Measurements from ENCODE around the gene TBCE.
"Not testable (repeated sequence)": the region's sequence is repeated elsewhere in the genome, so short reads cannot be mapped to it uniquely, and the experiment has no call there.

Gene TBCE

DNA sequence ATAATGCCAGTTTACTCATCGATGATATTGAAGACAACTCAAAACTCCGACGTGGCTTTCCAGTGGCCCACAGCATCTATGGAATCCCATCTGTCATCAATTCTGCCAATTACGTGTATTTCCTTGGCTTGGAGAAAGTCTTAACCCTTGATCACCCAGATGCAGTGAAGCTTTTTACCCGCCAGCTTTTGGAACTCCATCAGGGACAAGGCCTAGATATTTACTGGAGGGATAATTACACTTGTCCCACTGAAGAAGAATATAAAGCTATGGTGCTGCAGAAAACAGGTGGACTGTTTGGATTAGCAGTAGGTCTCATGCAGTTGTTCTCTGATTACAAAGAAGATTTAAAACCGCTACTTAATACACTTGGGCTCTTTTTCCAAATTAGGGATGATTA lies 25.2 kb upstream of the TBCE start:
- DNase-seq, result no peak
- intact Hi-C loops (cut with DNase I), result no loop called here

DNA sequence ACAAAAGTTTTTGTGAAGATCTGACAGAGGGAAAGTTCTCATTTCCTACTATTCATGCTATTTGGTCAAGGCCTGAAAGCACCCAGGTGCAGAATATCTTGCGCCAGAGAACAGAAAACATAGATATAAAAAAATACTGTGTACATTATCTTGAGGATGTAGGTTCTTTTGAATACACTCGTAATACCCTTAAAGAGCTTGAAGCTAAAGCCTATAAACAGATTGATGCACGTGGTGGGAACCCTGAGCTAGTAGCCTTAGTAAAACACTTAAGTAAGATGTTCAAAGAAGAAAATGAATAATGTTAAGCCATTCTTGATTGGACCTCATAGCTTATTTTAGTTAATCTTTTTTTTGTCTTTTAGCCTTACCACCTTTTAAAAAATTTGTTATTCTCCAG lies 24.8 kb upstream of the TBCE start:
- DNase-seq, result no peak
- intact Hi-C loops (cut with DNase I), result no loop called here

DNA sequence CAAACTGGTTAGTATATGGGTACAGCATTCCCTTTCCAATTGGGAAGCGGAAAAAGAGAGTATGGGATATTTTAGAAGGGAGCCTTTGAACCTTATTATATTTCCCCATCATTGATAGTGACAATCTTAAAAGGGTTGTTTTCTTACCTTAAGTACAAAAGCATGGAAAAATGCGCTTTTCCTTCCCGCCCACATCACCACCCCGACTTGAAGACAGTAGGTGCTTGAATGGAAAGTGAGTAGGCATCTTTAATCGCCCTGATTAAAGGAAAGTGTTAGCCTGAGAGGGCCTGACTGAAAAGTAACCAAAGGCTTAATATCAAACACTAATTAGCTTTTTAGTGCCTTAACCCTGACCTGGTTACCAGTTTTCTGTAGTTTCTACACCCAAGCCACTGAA lies 23.5 kb upstream of the TBCE start:
- DNase-seq, result peak in 15 of 42 donors; percentile 10 to 65 (median 30)
- intact Hi-C loops (cut with DNase I), result no loop called here

DNA sequence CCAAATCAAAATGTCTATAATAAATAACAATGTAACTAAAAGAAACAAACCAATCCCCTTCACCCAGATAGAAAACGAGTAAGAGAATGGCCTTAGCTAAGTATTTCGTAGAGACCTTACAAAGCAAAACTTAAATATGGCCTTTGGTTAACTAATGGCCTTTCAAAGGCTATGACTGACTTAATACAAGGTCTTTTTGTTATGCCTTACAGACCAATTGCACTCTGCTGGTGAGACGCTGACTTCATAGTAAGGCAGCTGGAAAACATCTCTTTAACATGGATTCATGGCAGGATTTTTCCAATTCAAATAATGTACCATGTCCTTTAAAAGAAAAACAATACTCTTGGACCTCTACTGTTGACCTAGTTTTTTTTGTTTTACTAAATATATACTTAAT lies 15.8 kb upstream of the TBCE start:
- no peak for DNase-seq
- intact Hi-C loops (cut with DNase I), result no loop called here

DNA sequence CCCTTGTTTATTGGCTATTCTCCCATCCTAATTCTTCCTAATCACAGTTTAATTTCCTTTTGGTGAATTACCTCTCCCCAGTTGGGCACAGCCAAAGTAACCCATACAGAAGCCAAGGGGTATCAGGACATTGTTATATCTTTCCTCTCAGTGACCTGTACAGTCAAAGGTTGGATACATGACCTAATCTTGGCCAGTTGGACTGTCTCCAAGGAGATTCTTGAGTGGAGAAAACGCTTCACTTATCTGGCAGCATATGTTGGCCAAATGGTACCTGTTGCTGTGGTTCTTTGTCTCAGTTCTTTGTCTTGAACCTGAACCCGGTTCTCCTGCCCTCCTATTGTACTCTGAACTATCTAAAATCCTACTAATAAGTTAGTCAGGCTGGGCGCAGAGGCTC lies 15.3 kb upstream of the TBCE start:
- DNase-seq, result no peak
- intact Hi-C loops (cut with DNase I), result no loop called here

DNA sequence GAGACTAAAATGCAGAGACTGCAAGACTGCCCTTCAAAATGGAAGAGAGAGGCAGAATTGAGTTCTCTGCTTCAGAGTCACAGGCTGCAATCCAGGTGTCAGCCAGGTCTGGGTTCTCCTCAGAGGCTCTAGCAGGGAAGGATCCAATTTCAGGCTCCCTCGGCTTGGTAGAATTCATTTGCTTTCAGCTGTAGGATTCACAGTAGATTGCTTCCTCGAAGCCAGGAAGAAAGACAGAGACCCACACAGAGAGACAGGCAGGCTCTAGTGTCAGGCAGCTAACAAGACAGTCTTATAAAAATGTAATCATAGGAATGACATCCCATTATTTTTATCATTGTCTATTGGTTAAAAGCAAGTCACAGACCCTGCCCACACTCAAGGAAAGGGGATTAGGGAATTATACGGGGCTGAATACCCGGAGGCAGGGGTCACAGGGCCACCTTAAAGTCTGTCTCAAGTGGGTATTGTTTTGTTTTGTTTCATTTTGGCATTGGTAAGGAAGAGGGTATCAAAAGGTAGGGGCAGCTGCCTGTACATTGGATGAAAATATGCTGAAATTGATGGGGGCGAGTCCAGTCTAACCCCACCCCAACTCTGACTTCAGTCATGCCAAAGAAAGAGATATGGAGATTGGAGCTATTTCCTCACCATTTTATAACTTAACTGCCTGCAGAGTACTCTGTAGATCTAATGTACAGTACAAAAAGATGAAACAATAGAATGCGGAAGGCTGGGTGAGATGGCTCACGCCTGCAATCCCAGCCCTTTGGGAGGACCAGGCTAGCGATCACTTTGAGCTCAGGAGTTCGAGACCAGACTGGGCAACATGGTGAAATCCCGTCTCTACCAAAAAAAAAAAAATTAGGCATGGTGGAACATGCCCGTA lies 9.5 kb upstream of the TBCE start:
- intact Hi-C loops (cut with DNase I), result no loop called here
- DNase-seq, result peak in 1 of 42 donors; percentile 9

DNA sequence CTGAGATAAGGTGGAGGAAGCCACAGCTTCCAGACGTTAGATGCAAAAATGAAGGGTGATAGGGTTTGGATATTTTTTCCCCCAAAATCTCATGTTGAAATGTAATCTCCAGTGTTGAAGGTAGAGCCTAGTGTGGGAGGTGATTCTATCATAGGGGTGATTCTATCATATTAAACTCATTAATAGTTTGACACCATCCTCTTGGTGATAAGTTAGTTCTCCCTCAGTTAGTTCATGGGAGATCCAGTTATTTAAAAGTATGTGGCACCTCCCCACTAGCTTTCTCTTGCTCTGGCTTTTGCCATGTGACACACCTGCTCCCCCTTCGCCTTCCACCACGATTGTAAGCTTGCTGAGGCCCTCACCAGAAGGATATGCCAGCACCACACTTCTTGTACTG lies 8.3 kb upstream of the TBCE start:
- intact Hi-C loops (cut with DNase I), result no loop called here
- no peak for DNase-seq

DNA sequence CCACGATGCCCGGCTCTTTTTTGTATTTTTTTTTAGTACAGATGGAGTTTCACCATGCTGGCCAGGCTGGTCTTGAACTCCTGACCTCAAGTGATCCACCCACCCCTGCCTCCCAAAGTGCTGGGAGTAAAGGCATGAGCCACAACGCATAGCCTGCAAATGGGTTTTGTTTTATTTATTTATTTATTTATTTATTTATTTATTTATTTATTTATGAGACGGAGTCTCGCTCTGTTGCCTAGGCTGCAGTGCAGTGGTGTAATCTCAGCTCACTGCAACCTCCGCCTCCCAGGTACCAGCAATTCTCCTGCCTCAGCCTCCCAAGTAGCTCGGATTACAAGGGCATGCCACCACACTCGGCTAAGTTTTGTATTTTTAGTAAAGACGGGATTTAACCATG lies 3.0 kb upstream of the TBCE start:
- intact Hi-C loops (cut with DNase I), result not testable (repeated sequence)

DNA sequence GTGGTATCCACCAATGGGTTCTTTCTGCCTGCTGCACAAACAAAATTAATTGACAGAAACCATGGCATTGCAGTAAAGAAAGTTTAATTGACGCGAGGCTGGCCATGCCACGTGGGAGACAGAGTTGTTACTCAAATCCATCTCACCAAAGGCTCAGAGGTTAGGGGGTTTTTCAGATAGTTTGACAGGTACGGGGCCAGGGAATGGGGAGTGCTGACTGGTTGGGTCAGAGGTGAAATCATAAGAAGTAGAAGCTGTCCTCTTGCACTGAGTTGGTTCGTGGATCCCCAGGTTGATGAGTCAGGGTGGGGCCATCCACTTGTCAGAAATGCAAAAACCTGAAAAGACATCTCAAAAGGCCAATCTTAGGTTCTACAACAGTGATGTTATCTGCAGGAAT lies 941 bp upstream of the TBCE start:
- no peak for DNase-seq
- intact Hi-C loops (cut with DNase I), result no loop called here

More for the DNA sequence above, 3.0 kb upstream of the TBCE start:
- not testable (repeated sequence) for DNase-seq

DNA sequence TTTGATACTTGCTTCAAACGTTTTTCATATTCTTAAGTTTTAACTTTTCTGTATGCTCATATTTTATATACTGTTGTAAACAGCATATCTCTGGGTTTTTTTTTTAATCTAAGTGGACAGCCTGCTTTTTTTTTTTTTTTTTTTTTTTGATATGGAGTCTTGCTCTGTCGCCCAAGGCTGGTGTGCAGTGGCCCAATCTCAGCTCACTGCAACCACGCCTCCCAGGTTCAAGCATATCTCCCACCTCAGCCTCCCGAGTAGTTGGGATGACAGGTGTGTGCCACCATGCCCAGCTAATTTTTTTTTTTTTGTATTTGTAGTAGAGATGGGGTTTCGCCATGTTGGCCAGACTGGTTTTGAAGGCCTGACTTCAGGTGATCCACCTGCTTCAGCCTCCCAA lies 1.2 kb downstream of the TBCE start:
- intact Hi-C loops (cut with DNase I), result no loop called here
- no peak for DNase-seq

DNA sequence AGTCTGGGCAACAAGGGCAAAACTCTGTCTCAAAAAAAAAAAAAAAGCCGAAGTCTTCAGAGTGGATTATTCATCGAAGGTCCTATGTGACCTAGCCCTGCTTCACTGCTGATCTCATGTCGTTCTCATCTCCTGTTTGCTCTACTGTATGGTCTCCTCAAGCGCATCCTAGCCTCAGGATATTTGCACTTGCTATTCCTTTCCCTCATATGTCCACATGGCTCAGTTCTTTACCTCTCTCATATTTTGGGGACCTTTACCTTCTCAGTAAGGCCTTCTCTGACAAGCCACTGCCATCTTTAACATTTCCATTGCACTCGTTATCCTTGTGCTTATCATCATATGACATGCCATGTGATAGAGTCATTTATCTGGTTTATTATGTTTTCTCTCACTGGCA lies 2.6 kb downstream of the TBCE start:
- no peak for DNase-seq
- intact Hi-C loops (cut with DNase I), result no loop called here

DNA sequence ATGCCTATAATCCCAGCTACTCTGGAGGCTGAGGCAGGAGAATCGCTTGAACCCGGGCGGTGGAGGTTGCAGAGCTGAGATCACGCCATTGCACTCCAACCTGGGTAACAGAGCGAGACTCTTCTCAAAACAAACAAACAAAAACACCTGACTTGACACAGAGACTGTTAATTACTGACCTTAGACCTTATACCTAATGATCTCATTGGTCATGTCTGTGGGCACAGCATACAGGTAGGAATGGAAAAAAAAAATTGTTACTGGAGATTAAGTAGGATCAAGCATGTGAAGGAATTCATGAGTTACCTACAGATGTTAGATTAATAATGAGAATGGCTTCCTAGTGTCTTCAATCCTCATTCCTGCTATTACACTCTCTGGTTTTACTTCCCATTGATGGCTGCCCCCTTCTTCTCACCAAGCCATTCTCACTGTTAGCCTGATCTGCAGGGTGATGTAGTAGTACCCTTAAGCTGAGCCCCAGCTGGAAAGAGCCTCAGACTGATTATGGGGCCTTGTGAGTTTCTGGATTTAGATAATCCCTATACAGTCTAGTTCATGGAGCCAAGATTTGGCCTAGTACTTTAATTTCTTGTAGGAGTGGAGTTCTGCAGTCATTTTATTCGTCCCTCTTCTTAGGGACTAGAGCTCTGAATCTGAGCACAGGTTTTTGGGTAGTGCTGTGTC lies 8.8 kb downstream of the TBCE start:
- no peak for DNase-seq

DNA sequence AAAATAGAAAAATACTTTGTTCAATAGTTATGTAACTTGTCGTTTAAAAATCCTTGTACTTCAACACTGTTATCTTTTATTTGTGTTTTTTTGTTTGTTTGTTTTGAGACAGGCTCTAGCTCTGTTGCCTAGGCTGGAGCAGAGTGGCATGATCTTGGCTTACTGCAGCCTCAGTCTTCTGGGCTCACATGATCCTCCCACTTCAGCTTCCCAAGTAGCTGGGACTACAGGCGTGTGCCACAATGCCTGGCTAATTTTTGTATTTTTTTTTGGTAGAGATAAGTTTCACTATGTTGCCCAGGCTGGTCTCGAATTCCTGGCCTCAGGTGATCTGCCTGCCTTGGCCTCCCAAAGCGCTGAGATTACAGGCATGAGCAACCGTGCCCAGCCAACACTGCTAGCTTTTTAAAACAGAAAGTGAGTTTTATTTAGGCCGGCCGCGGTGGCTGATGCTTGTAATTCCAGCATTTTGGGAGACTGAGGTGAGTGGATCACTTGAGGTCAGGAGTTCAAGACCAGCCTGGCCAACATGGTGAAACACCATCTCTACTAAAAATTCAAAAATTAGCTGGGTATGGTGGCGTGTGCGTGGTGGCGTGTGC lies 11.0 kb downstream of the TBCE start:
- intact Hi-C loops (cut with DNase I); DNase-seq: not testable (repeated sequence)

More for the DNA sequence above, 8.8 kb downstream of the TBCE start:
- intact Hi-C loops (cut with DNase I), result no loop called here

DNA sequence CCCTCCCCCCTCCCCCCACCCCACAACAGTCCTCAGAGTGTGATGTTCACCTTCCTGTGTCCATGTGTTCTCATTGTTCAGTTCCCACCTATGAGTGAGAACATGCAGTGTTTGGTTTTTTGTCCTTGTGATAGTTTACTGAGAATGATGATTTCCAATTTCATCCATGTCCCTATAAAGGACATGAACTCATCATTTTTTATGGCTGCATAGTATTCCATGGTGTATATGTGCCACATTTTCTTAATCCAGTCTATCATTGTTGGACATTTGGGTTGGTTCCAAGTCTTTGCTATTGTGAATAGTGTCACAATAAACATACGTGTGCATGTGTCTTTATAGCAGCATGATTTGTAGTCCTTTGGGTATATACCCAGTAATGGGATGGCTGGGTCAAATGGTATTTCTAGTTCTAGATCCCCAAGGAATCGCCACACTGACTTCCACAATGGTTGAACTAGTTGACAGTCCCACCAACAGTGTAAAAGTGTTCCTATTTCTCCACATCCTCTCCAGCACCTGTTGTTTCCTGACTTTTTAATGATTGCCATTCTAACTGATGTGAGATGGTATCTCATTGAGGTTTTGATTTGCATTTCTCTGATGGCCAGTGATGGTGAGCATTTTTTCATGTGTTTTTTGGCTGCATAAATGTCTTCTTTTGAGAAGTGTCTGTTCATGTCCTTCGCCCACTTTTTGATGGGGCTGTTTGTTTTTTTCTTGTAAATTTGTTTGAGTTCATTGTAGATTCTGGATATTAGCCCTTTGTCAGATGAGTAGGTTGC lies 14.9 kb downstream of the TBCE start:
- intact Hi-C loops (cut with DNase I); DNase-seq: not testable (repeated sequence)

DNA sequence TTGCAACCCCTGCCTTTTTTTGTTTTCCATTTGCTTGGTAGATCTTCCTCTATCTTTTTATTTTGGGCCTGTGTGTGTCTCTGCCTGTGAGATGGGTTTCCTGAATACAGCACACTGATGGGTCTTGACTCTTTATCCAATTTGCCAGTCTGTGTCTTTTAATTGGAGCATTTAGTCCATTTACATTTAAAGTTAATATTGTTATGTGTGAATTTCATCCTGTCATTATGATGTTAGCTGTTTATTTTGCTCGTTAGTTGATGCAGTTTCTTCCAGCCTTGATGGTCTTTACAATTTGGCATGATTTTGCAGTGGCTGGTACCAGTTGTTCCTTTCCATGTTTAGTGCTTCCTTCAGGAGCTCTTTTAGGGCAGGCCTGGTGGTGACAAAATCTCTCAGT lies 18.4 kb downstream of the TBCE start:
- DNase-seq; intact Hi-C loops (cut with DNase I): not testable (repeated sequence)

DNA sequence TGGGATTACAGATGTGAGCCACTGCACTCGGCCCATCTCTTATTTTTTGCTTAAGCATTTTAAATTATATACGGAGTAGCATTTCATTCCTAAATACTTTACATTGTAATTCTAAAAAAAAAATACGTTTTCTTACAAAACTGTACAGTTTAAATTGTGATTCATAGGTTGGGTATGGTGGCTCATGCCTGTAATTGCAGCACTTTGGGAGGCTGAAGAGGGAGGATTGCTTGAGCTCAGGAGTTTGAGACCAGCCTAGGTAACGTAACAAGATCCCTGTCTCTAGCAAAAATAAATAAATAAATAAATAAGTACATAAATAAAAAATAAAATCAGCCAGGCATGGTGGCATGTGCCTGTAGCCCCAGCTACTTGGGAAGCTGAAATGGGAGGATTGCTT lies 24.6 kb downstream of the TBCE start:
- no peak for DNase-seq
- intact Hi-C loops (cut with DNase I), result no loop called here

DNA sequence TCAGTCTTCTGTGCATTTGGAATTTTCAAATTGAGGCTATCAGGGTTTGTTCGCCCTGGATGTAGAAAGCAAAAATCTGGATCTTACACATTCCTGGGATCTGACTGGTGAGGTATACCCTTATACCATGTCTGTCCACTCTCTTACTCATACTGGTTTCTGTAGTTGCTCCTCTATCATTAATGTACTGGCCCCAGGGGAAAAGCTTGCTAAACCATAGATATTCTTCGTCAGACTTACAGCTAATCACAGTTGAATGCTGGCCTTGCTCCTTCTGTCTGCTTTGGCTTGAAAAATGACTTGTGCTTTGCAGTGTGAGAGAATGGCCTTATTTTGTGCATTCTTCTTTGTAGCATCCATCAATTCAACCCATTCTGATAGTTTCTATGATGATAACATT lies 30.5 kb downstream of the TBCE start:
- DNase-seq, result no peak
- intact Hi-C loops (cut with DNase I), result no loop called here

DNA sequence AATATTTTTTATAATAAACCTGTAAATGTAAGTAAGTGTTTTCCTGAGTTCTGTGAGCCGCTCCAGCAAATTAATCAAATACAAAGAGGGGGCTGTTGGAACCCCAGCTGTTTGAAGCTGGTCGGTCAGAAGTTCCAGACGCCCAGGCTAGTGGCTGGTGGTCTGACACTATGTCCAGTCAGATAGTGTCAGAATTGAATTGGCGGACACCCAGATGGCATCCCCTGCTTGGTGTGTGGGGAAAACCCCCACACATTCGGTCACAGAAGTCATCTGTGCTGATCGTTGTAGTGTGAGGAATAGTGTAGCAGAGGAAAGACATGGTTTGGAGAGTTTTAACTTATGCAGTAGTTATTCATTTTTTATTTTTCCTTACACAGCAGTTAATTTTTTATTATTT lies 32.4 kb downstream of the TBCE start:
- peak in 2 of 42 donors; percentile 9 to 42 for DNase-seq
- intact Hi-C loops (cut with DNase I), result no loop called here

DNA sequence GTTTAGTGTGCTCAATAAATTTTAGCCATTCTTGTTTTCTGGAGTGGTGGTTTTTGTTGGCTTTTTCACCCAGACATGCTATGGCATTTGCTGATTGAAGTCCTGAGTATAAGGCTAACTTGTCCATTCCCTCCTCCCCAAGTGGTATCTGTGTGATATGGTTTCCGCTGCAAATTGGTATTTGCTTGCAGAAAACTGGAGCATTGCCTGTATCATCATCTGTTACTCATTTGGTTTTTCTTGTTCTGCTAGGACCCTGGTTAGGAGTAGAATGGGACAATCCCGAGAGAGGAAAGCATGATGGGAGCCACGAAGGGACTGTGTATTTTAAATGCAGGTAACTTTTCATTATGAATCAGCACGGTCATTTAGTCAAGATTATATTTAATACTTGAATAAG lies 34.0 kb downstream of the TBCE start:
- intact Hi-C loops (cut with DNase I), result no loop called here

More for the DNA sequence above, 34.0 kb downstream of the TBCE start:
- DNase-seq, result no peak

All from head of caudate nucleus (tissue), 42 donors.